GM18502 (cell line): ENCODE data around the gene ASB1.
"Not testable (repeated sequence)": the region's sequence is repeated elsewhere in the genome, so short reads cannot be mapped to it uniquely, and the experiment has no call there.

Source experiments
- ATAC-seq: cut with Tn5 transposase; IDR thresholded peaks from one replicate; pipeline ENCODE4 v1.9.1; 2021; ENCODE audit warnings: mild to moderate bottlenecking; ENCODE audit not compliant: unreplicated experiment, poor library complexity

The ASB1 gene

DNA sequence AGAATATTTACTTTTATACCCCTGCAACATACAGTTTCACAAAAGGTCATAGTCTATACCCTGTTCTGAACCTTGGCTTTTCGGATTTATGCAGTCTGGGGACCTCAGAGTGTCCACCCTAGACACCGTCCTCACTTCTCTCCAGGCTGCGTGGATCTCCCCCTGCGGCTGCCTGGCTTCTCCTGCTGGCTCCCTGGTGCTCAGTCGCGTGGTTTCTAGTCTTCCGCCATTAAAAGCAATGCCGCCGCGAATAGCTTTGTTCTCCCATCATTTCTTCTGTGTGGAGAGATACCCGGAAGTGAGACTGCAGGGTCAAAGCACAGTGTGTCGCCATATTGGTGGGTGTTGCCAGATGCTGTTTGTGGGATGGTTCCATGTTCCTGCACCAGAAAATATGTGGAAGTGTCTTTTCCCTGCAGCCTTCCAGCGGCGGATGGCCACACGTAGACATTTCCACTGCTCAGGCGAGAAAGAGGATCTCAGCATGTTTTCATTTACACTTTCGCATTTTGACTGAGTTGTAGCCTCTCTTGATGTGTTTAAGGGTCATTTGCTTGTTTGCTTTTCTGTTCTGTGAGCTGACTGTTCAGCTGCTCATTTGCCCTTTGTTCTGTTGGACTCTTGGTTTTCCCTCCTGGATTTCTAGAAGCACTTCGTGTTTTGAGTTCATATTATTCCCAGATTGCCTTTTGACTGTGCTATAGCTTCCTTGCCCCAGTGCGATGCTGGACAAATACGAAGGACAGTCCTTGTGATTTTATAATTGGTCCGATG lies 22.9 kb upstream of the ASB1 start:
- no peak for ATAC-seq

DNA sequence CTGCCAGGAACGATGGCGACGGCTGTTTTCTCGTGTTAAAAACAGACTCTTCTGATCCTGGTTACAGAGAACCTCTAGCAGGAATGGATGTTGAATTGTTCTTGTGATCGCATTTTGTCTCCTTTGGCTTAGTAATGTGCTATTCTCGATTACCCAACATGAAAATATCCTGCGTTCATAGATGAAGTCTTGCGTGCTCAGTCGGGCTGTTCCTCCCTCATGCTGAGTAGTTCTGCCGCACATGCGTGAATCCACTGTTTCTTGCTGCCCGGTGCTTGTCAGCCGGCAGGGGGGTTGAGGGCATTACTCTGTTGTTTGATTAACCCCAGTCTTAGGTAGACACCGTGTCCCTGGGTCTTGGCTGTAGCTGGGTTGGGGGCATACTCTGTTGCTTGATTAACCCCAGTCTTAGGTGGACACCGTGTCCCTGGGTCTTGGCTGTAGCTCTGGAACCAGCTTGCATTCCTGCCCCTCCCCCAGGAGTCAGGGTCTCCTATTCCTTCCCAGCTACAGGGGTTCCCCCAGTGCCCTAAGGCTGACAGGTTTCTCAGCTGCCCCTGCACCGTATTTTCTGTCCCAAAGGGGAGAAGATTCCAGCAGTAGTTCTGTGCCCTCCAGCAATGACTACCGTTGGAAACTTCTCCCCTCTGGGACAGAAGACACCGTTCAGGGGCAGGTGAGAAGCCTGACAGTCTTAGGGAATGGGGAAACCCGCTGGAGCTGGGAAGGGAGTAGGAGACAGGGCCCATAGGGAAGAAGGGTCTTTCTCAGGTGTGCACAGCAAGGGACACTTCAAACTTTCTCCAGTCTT lies 22.1 kb upstream of the ASB1 start:
- no peak for ATAC-seq

GRCh38 chr2:238405217-238405555 lies 21.5 kb upstream of the ASB1 start:
- ATAC-seq: not testable (repeated sequence)

DNA sequence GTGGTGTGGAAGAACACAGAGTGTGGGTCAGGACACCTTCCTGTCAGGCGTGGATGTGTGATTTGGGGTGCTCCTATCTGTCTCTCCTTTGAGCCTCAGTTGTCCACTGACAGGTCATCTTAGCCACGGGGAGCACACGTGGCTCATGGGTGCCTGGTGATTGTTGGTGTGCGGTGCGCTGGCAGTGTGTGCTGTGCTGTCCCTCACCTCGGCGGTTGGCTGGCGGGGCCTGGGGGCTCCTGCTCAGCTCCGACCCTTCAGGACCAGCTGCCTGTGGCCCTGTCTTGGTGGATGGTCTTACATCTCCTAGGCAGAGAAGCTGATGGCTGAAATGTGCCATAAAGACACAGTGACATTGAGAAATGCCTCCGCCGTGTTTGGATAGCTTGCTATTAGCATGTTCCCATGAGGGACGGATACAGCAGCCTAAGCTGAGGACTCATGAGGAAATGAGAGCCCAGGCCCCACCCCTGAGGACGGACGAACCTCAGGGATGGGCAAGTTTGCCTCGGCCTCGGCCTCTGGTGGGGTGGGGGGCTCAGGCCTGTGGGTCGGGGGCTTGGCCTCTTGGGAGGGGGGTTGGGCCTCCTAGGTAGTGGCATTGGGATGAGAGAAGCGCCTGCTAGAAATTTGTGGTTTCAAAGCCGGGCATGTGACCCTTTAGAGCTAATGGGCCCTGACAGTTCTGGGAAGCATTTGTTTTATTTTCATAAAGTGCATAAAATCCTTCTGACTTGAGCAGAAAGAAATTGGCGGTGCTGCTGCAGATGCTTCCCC lies 20.3 kb upstream of the ASB1 start:
- ATAC-seq: no peak

DNA sequence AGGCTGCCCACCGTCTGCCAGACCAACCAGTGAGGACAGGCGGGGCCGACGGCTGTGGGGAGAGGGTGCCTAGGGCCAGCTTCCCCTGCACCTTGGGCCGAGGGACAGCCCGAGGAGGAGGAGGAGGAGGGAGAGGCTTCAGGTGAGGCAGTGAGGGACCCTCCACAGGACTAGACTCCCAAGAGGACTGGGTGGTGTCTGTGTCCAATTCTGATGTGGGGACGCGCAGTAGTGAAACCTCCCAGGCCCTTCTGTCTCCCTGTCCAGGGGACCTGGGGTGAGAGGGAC lies 19.8 kb upstream of the ASB1 start:
- no peak for ATAC-seq

DNA sequence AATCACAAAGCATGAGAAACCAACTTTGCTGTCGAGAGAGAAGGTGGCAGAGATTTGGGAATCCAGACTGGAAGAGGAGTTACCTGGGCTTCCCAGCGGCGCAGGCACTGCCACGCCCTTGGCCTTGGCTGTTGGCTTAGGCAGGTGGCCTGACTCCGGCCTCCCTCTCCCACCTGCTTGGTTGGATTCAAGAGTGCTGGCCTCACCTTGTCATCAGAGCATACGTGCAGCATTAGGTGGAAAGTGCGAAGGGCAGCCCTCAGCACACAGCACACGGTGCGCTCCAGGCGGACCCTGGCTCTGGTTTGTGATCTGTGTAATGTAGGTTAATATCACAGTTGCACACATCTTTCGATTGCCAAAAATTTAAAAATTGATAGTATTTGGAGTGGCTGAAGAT lies 19.2 kb upstream of the ASB1 start:
- ATAC-seq: no peak

DNA sequence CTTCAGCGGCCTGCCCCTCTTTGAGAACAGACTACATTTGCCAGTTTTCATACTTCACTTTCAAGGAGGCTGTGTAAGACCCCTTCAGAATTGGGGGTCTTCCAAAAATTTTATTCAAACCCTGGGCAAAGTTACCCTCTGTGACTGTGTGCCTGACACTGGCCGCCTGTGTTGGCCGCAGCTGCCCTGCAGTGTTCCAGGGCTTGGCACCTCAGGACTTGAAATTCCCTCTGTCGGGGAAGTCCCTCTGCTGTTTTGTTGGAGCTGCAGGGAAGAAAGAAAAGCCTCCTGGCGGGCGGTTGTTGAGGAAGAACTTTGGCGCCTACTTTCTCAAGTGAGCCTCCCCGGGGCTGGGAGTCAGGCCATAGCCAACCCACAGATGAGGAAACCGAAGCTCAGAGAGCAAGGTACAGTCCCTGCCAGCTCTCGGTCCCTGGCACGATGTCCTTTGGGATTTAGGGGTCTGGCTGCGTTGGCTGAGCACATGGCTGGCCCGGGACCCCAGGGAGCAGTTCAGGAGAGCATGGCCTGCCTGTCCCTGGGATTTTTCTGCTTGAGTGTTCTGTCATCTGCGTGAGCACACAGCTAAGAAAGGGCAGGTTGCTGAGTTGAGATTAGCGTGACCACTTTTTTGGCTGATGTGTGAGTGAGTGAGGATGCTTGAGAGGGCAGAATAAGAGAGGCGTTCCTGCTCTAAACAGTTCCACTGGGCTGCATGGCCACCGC lies 17.9 kb upstream of the ASB1 start:
- no peak for ATAC-seq

DNA sequence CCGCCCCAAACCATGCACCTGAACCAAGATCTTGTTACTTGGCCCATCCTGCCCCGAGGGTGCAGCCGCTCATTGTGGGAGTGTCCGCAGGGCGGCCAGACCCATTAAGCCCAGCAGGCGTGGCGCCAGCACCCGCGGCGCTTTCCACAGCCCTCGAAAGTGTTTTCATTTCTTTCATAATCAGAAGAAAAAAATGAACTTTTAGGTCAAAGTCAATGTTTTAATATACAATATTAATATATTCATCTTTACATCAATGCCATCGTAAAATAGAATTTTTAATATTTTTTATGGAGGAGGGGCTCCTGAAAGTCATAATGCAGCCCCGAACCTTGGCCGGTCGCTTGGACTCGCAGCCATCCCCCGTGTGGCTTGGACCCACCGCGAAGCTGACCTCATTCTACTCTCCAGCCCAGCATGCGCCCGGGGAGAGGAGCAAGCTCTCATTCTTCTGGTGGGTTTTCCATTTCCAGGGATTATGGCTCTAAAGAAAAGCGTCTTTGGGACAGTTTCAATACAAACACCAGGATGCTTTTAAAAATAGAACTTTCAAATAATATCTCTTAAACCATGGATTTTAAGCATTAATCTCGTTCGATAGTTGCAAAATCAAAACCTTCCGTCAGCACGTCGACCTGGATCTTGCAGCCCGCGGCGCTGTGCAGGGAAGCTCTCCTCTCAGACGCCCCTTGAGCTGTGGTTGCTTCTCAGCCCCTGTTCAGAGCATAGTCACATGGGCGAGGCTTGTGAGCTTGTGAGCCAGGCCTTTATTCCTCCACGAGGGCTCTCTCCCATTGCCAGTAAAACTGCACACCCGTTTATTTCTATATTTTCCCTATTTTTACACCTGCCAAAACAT lies 17.2 kb upstream of the ASB1 start:
- ATAC-seq: no peak

DNA sequence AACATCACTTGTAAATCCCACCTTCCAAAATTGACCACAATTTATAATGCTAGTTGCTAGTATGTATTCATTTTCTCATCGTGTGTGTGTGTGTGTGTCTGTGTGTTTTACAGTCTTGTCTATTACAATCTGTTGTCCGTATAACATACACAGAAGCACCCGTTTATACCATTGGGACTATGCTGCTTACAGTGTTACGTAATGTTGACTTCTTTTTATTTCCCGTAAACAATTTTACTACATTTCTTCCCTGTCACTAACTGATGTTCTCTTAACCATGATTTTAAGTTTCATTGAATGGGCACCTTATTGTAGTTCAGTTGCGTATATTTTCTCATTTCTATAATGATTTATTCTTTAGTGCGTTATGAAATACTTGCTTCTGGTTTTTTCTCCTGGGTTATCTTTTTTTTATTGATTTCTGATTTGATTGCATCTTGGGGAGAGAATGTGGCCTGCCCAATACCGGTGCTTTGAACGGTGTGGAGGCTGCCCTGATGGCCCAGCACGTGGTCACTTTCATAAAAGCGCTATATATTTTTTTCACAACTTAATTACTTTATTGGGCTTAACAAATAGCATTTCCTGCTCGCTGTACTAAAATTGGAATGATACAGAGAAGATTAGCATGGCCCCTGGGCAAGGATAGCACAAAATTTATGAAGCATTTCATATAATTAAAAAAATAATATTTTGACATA lies 14.5 kb upstream of the ASB1 start:
- ATAC-seq: no peak

GRCh38 chr2:238413368-238413767 lies 13.4 kb upstream of the ASB1 start:
- ATAC-seq: no peak

GRCh38 chr2:238415036-238415764 lies 11.5 kb upstream of the ASB1 start:
- ATAC-seq: no peak

GRCh38 chr2:238415893-238416292 lies 10.8 kb upstream of the ASB1 start:
- ATAC-seq: no peak

GRCh38 chr2:238418196-238418998 lies 8.3 kb upstream of the ASB1 start:
- ATAC-seq: no peak

DNA sequence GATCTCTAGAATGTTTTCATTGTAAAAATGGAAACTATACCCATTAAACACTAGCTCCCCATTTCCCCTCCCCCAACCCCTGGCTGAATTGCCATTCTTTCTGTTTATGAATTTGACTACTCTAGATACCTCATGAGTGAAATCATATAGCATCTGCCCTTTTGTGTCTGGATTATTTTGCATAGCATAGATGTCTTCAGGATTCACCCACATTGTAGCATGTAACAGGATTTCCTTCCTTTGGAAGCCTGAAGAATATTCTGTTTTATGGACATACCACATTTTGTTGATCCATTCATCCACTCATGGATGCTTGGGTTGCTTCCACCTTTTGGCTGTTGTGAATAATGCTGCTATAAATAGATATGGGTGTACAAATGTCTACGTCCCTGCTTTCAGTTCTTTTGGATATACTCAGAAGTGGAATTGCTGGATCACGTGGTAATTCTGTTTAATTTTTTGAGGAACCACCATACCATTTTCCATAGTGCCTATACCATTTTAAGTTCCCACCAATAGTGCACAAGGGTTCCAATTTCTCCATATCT lies 7.7 kb upstream of the ASB1 start:
- ATAC-seq: no peak

DNA sequence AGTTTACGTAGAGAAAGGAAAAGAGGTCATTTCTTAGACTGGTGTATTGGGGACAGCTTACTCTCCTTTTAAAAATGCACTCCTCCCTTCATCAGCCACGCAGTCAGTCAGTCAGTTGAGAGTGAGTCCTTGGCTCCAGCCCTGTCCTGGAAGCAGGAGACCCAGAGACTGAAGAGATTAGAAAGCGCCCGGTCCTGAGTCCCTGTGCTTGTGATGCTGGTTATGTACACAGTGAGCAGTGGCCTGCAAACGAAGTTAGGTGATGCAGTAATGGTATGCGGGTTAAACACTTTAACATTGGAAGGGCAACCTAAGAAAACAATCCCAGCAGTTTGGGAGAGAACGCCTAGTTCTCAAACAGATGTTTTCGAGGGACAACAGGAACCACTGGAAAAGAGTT lies 6.3 kb upstream of the ASB1 start:
- ATAC-seq: no peak

- no peak for ATAC-seq
These were observed 5.6 kb upstream of the ASB1 start for GRCh38 chr2:238420878-238421694.

DNA sequence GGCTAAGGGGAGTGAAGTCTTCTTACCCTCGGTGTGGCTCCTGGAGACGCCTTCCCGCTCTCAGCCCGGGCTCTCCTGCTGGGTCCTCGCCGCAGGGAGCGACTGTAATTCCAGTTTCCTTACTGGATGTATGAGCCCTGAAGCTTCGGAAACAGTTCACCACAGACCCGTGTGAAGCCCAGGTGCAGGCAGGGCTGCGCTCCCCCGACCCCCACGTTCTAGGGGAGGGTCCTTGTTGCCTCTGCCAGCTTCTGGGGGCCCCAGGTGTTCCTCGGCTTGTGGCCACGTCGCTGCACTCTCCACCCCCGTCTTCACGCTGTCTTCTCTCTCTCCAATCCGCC lies 5.1 kb upstream of the ASB1 start:
- no peak for ATAC-seq
